Ascending aorta (tissue), 2 donors: ENCODE results near the gene POLR3B. TPM values are rescaled to one million over a fixed set of nuclear protein-coding genes. Genes with fewer than 3 reads are reported as not detected.

Source experiments
- DNase-seq, 2 donors: peaks; one replicate each; pipeline ENCODE4 v3.0.0-alpha.2; 2019; ENCODE audit warnings: low spot score in 2 of 2
- H3K27ac ChIP-seq, 2 donors: fragments of 200-600 bp; sonication (generic); one replicate each; pipeline ENCODE4 v1.5.1; 2016 to 2017; ENCODE audit warnings: mild to moderate bottlenecking in 1 of 2
- H3K27me3 ChIP-seq: fragments of 200-600 bp; sonication (generic); one replicate; pipeline ENCODE4 v1.5.1; 2017
- H3K36me3 ChIP-seq, 2 donors: fragments of 200-600 bp; sonication (generic); one replicate each; pipeline ENCODE4 v1.5.1; 2016
- H3K4me1 ChIP-seq, 2 donors: fragments of 200-600 bp; sonication (generic); one replicate each; pipeline ENCODE4 v1.5.1; 2016 to 2017; ENCODE audit warnings: mild to moderate bottlenecking in 1 of 2
- H3K4me3 ChIP-seq, 2 donors: fragments of 200-600 bp; sonication (generic); one replicate each; pipeline ENCODE4 v1.5.1; 2016 to 2017; ENCODE audit warnings: mild to moderate bottlenecking in 1 of 2
- H3K9me3 ChIP-seq, 2 donors: fragments of 200-600 bp; sonication (generic); one replicate each; pipeline ENCODE4 v1.5.1; 2016
- intact Hi-C: fragments of 100-400 bp; cut with DNase I; formaldehyde crosslinking; loops from one replicate; pipeline ENCODE4 v1.15.1; 2023
- total RNA-seq: library from RNA; depleted of rRNA; stranded (reverse); fragments of >200 nt; gene quantifications from one replicate; pipeline ENCODE4 v1.1.0, GENCODE V29; 2016
- TF ChIP-seq, protein P1 (sequence below), 3 experiments: fragments of 200-600 bp in 2 of 3; fragments of 450-650 bp in 1 of 3; sonication (generic) in 2 of 3; IDR thresholded peaks; one replicate each; pipeline ENCODE4 v1.5.1; 2016 to 2019; ENCODE audit warnings: antibody characterized with exemption in 3 of 3, mild to moderate bottlenecking in 1 of 3, moderate library complexity in 1 of 3

POLR3B gene
- total RNA-seq, 1 donor from 2014 or later, result 0.21 TPM

DNA sequence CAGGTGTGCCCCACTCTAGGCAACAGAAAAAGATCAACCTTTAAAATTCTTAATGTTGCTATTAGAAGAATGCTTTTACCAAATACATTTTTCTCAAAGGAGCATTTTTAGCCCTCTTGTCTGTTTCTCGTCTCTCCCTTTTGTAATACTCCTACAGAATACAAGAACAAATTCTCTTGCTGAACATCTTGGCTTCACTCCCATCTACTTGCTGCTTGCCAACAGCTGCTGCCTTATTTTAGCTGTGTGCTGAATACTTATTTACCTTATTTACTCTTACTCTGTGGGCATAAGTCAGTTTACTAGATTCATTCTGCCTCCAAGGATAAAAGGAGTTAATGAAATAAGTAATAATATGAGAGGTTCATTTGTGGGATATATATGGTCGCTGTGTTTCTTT is 70.8 kb downstream of the POLR3B start:
- intact Hi-C loops, result no loop called here
- TF ChIP-seq, protein P1, sequence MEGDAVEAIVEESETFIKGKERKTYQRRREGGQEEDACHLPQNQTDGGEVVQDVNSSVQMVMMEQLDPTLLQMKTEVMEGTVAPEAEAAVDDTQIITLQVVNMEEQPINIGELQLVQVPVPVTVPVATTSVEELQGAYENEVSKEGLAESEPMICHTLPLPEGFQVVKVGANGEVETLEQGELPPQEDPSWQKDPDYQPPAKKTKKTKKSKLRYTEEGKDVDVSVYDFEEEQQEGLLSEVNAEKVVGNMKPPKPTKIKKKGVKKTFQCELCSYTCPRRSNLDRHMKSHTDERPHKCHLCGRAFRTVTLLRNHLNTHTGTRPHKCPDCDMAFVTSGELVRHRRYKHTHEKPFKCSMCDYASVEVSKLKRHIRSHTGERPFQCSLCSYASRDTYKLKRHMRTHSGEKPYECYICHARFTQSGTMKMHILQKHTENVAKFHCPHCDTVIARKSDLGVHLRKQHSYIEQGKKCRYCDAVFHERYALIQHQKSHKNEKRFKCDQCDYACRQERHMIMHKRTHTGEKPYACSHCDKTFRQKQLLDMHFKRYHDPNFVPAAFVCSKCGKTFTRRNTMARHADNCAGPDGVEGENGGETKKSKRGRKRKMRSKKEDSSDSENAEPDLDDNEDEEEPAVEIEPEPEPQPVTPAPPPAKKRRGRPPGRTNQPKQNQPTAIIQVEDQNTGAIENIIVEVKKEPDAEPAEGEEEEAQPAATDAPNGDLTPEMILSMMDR (IDR thresholded peaks at IDR 0.05), result no peak
- H3K36me3 ChIP-seq, result no peaks in the 10 kb centered on the region
- no peaks in the 10 kb centered on the region for H3K9me3 ChIP-seq
- no peak overlapping the region for H3K4me3 ChIP-seq
- DNase-seq, result no peak
- no peaks in the 10 kb centered on the region for H3K27me3 ChIP-seq
- H3K27ac ChIP-seq, result no peak overlapping the region
- no peaks in the 10 kb centered on the region for H3K4me1 ChIP-seq

DNA sequence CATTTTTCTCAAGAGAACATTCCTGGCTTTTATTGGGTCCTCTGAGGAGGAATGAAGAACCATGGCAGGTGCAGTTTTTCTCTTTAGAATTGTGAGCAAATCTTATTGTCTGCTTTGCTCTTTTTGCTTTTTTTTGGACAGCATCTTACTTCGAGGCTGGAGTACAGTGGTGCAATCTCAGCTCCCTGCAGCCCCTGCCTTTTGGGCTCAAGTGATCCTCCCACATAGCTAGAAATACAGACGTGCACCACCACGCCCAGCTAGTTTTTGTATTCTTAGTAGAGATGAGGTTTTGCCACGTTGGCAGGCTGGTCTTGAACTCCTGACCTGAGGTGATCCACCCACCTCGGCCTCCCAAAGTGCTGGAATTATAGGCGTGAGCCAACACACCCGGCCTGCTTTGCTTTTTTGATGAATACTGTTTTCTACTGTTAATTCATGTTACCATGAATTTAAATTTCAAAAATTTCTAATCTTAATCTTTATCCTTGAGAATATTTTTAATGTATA is 71.5 kb downstream of the POLR3B start:
- Histone ChIP-seq H3K36me3 (peaks cover 2 to 6% of the 10 kb centered on the region in 2 donors), H3K9me3 (no peaks in the 10 kb centered on the region), H3K4me3 (no peak overlapping the region), H3K4me1 (no peaks in the 10 kb centered on the region), H3K27ac (no peak overlapping the region), H3K27me3 (no peaks in the 10 kb centered on the region)
- TF ChIP-seq, protein P1 (IDR thresholded peaks at IDR 0.05), result no peak
- intact Hi-C loops, result no loop called here
- DNase-seq, result no peak

DNA sequence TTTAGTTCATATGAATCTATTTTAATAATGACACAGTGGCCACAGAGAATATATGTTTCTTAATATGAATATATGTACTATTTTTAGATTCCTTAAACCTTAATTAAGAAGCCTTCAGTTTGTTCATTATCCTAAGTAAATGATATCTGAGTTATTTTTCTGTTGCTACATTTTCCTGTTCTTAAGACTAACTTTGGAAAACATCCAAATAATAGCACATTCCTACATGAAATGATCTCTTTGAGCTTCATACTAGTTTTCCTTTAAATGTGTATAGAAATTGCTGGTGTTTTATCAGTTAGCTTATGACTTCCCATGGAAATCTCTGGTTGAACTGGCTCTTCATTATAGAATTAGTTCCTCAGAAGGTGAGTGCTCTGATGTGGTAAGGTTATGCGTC is 72.1 kb downstream of the POLR3B start:
- Histone ChIP-seq H3K27ac (no peak overlapping the region), H3K4me3 (no peak overlapping the region), H3K4me1 (no peaks in the 10 kb centered on the region), H3K9me3 (no peaks in the 10 kb centered on the region), H3K27me3 (no peaks in the 10 kb centered on the region), H3K36me3 (peaks cover 2 to 9% of the 10 kb centered on the region in 2 donors)
- intact Hi-C loops, result no loop called here
- TF ChIP-seq, protein P1 (IDR thresholded peaks at IDR 0.05), result no peak
- no peak for DNase-seq

DNA sequence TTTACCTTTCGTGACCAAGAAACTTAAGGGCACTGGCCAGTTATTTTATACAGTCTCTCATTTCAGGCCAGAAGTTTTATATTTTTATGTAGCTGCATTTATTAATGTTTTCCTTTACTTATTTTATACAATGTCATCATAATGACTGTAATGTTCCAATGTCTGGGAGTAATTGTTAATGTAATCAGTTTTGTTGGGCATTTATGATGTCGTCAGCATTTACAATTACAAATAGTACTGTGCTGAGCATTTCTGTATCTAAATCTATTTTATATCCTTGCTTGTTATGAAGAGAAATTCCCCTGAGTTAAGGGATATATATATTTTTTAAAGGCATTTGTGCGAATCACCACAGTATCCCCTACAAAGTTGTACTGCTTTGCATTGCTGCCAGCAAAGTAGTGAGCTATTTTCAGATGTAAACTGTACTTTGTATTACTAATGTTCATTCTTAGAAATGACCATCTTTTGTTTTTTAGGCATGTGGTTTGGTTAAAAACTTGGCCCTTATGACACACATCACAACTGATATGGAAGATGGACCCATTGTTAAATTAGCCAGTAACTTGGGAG is 74.4 kb downstream of the POLR3B start:
- H3K27me3 ChIP-seq, result no peaks in the 10 kb centered on the region
- no peaks in the 10 kb centered on the region for H3K4me1 ChIP-seq
- peaks cover 2 to 18% of the 10 kb centered on the region in 2 donors for H3K36me3 ChIP-seq
- TF ChIP-seq, protein P1 (IDR thresholded peaks at IDR 0.05), result no peak
- no peak overlapping the region for H3K27ac ChIP-seq
- no peaks in the 10 kb centered on the region for H3K9me3 ChIP-seq
- DNase-seq, result no peak
- no peak overlapping the region for H3K4me3 ChIP-seq
- intact Hi-C loops, result no loop called here

DNA sequence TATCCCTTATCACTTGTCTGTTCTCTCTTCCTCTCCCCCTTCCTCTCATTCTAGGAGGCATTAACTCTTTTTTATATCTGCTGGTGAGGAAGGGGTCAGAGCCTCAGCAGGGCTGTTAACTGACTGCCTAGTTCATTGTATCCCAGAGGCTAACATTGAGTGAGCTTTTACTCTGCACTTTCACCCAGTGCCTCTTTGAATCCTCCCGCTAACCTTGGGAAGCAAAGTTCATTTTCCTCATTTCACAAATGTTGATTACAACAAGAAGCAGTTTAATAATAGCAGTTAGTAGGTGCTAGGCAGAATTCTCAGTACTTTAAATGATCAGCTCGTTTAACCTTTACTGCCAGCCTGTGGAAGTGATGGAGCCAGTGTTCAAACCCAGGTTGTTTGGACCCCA is 75.5 kb downstream of the POLR3B start:
- intact Hi-C loops, result no loop called here
- Histone ChIP-seq H3K27me3 (no peaks in the 10 kb centered on the region), H3K36me3 (peaks cover 2 to 29% of the 10 kb centered on the region in 2 donors), H3K9me3 (no peaks in the 10 kb centered on the region), H3K4me3 (no peak overlapping the region), H3K27ac (no peak overlapping the region), H3K4me1 (no peaks in the 10 kb centered on the region)
- TF ChIP-seq, protein P1 (IDR thresholded peaks at IDR 0.05), result no peak
- DNase-seq, result no peak

DNA sequence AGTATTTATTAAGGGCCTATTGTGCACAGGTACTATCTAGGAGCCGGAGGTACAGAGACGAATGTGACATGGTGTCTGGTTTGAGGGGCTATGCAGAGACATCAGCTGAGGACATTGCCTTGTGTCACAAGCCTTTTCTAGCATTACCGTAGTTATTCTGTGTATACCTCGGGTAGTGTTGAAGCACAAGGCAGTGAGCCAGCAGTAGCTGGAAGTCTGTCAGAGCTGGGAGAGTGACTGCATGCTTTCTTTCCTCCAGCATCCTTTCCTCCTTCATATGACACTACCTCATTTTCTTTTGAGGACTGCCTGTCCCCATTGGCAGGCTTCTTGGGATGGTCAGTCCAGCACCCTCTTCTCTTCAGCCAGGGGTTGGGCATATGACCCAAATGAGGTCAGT is 77.0 kb downstream of the POLR3B start:
- Histone ChIP-seq H3K4me1 (no peaks in the 10 kb centered on the region), H3K27me3 (no peaks in the 10 kb centered on the region), H3K27ac (no peak overlapping the region), H3K9me3 (no peaks in the 10 kb centered on the region), H3K4me3 (no peak overlapping the region), H3K36me3 (peaks cover 2 to 43% of the 10 kb centered on the region in 2 donors)
- TF ChIP-seq, protein P1 (IDR thresholded peaks at IDR 0.05), result no peak
- intact Hi-C loops, result no loop called here
- no peak for DNase-seq
